GM12878 (cell line): ENCODE measurements around the gene MAN2A1. TPM values are rescaled to one million over a fixed set of nuclear protein-coding genes. Genes with fewer than 3 reads are reported as not detected.

ENCODE experiments used
- ATAC-seq: fragments of 200-7000 bp; cut with Tn5 transposase; 3 replicates; pipeline ENCODE4 v1.9.1; 2020; ENCODE audit warnings: mild to moderate bottlenecking, moderate library complexity
- BruUV-seq: library from RNA; stranded (reverse); fragments of 400-500 nt; replicated peaks from 2 replicates; lab custom pipeline; 2021; lab: Mats Ljungman, UMichigan
- CTCF ChIA-PET: fragments of 300-600 bp; sonication (Branson Sonifier 250); formaldehyde crosslinking; extraction: SDS; loops from one replicate; lab custom pipeline; 2021; ENCODE audit warnings: inconsistent platforms; lab: Yijun Ruan, JAX
- POLR2A ChIA-PET: fragments of 350-600 bp; formaldehyde crosslinking; extraction: SDS; loops from one replicate; lab custom pipeline; 2021; ENCODE audit warnings: inconsistent platforms; lab: Charles Lee
- RAD21 ChIA-PET: fragments of 300-600 bp; sonication (Branson Sonifier 250); formaldehyde crosslinking; loops from one replicate; lab custom pipeline; 2023; ENCODE audit warnings: antibody characterized with exemption; ENCODE audit not compliant: unreplicated experiment; lab: Charles Lee
- SMC1A ChIA-PET: fragments of 300-600 bp; sonication (Branson Sonifier 250); formaldehyde crosslinking; loops from one replicate; lab custom pipeline; 2023; ENCODE audit not compliant: unreplicated experiment, uncharacterized antibody; lab: Charles Lee
- DNase-seq: peaks from one replicate; pipeline ENCODE4 v3.0.0-alpha.2; 2011; ENCODE audit warnings: low read depth, low spot score
- FAIRE-seq: peaks from 3 replicates; lab custom pipeline; 2011; peaks lifted over from hg19 to GRCh38; lab: Jason Lieb, UNC
- H2AFZ ChIP-seq: 2 replicates; pipeline ENCODE4 v1.6.0; 2011; ENCODE audit warnings: low read depth, low read length, control low read depth; ENCODE audit not compliant: control insufficient read depth
- H3K27ac ChIP-seq: 2 replicates; pipeline ENCODE4 v1.5.1; 2011; ENCODE audit warnings: control low read depth; ENCODE audit not compliant: control insufficient read depth, insufficient read depth
- H3K27me3 ChIP-seq, 2 experiments: replicated peaks in 1 of 2; 2 replicates each; pipeline versions ENCODE4 v1.6.0 to v1.6.1; 2011; ENCODE audit warnings: low read length in 1 of 2; ENCODE audit not compliant: control insufficient read depth in 2 of 2, insufficient read depth in 2 of 2
- H3K36me3 ChIP-seq, 2 experiments: 2 replicates each; pipeline ENCODE4 v1.5.1; 2011; ENCODE audit warnings: low read length in 1 of 2; ENCODE audit not compliant: control insufficient read depth in 2 of 2, insufficient read depth in 2 of 2
- H3K4me1 ChIP-seq: 2 replicates; pipeline ENCODE4 v1.6.1; 2011; ENCODE audit warnings: mild to moderate bottlenecking, low read length, moderate library complexity, mixed read lengths; ENCODE audit not compliant: control insufficient read depth, insufficient read depth
- H3K4me2 ChIP-seq: 2 replicates; pipeline ENCODE4 v1.6.0; 2011; ENCODE audit warnings: control low read depth; ENCODE audit not compliant: control insufficient read depth, insufficient read depth
- H3K4me3 ChIP-seq: fragments of 200-600 bp; sonication (generic); 2 replicates; pipeline ENCODE4 v1.5.1; 2016
- H3K79me2 ChIP-seq: 2 replicates; pipeline ENCODE4 v1.6.0; 2011; ENCODE audit warnings: low read length; ENCODE audit not compliant: control insufficient read depth, insufficient read depth
- H3K9ac ChIP-seq: 2 replicates; pipeline ENCODE4 v1.8.0; 2011; ENCODE audit warnings: low read length, control low read depth, mixed read lengths; ENCODE audit not compliant: control insufficient read depth, insufficient read depth
- H3K9me3 ChIP-seq: replicated peaks from 3 replicates; pipeline ENCODE4 v1.5.1; 2011; ENCODE audit warnings: mild to moderate bottlenecking, low read length; ENCODE audit not compliant: control insufficient read depth, insufficient read depth
- H4K20me1 ChIP-seq: 2 replicates; pipeline ENCODE4 v1.6.0; 2011; ENCODE audit not compliant: control insufficient read depth, insufficient read depth
- PBX3 ChIP-seq: IDR thresholded peaks from 2 replicates; pipeline ENCODE4 v1.6.1; 2011; ENCODE audit warnings: mild to moderate bottlenecking, low read depth, low read length, moderate library complexity; ENCODE audit not compliant: insufficient replicate concordance
- WGBS: methylation state at CpG from one replicate; pipeline ENCODE4 v1.1.6; 2016; ENCODE audit warnings: low lambda C conversion rate; ENCODE audit not compliant: insufficient replicate concordance, insufficient coverage; ENCODE audit errors: missing lambda C conversion rate; 5-methylcytosine and 5-hydroxymethylcytosine counted together
- in situ Hi-C: fragments of 300-500 bp; cut with MboI; formaldehyde crosslinking; loops from 9 replicates; pipeline ENCODE4 v1.14.3; 2018; ENCODE audit warnings: mixed read lengths
- intact Hi-C: fragments of 100-400 bp; cut with micrococcal nuclease; formaldehyde crosslinking; loops from one replicate; pipeline ENCODE4 v1.14.2; 2022; ENCODE audit not compliant: unreplicated experiment
- polyA plus RNA-seq, 11 experiments: library from polyadenylated mRNA; depleted of rRNA in 4 of 11; unstranded in 6 of 11; stranded (reverse) in 5 of 11; fragments of >200 nt; fragmentation: Nextera tagmentation in 4 of 11; fragmentation: Illumina TruSeq in 1 of 11; extraction: Ambion mirVana in 4 of 11; extraction: Trizol in 1 of 11; gene quantifications; 1 replicate in 1 of 11; 2 replicates in 10 of 11; pipeline versions ENCODE4 v1.2.1 to v1.2.3, GENCODE V29; 2011 to 2016; ENCODE audit warnings: inconsistent platforms in 2 of 11, missing spikeins in 2 of 11, low read depth in 1 of 11
- total RNA-seq, 4 experiments: library from RNA; depleted of rRNA in 3 of 4; stranded (reverse); fragments of >200 nt in 3 of 4; fragmentation: Illumina TruSeq in 1 of 4; extraction: Trizol in 1 of 4; gene quantifications; 2 replicates each; pipeline versions ENCODE4 v1.2.1 to v1.2.3, GENCODE V29; 2013 to 2021
- TF ChIP-seq, protein P1 (sequence below): IDR thresholded peaks from 2 replicates; pipeline ENCODE4 v1.6.1; 2012; ENCODE audit warnings: mild to moderate bottlenecking, low read depth, low read length
- TF ChIP-seq, protein P2 (sequence below): fragments of 450-650 bp; IDR thresholded peaks from 2 replicates; pipeline ENCODE4 v1.6.1; 2016; ENCODE audit warnings: mild to moderate bottlenecking
- TF ChIP-seq, protein P3 (sequence below), 3 experiments: IDR thresholded peaks in 2 of 3; conservative IDR thresholded peaks in 1 of 3; 2 replicates each; pipeline ENCODE4 v1.5.1; 2011; ENCODE audit warnings: low read depth in 3 of 3, low read length in 3 of 3, mild to moderate bottlenecking in 3 of 3, control low read depth in 2 of 3, moderate library complexity in 2 of 3, inconsistent platforms in 1 of 3, mixed read lengths in 1 of 3; ENCODE audit not compliant: control insufficient read depth in 2 of 3, insufficient read depth in 1 of 3; ENCODE audit errors: extremely low read depth in 1 of 3

MAN2A1 gene
- total and polyA plus RNA-seq, 10 of the 15 experiments (the other 5 are each of a cell fraction or from before 2014, with no cell fraction given) = 4.2 to 27.9 (median 10.5) TPM

- H3K9me3 ChIP-seq = no peaks in the 10 kb centered on the region
- no peaks in the 10 kb centered on the region for H3K27me3 ChIP-seq
- no peaks in the 10 kb centered on the region for H3K36me3 ChIP-seq
- ChIA-PET CTCF (interaction anchor here (1.2 kb wide), 1 partner anchor 9 kb away, joined by 3 read pairs; no protein-coding TSS in a partner anchor), SMC1A (interaction anchor here (1.3 to 1.5 kb wide), 2 partner anchors 13 to 21 kb away, joined by 3 read pairs; no protein-coding TSS in a partner anchor), RAD21 (no interaction called here), POLR2A (no interaction called here)
- no TSS peak for BruUV-seq
- in situ Hi-C loops = no loop called here
- intact Hi-C loops = no loop called here
- H3K9ac ChIP-seq = no peak overlapping the region
- FAIRE-seq = no peak
- ATAC-seq = no peak
- no peak overlapping the region for H3K4me3 ChIP-seq
- no peak overlapping the region for H3K4me2 ChIP-seq
- H3K79me2 ChIP-seq = no peaks in the 10 kb centered on the region
- H4K20me1 ChIP-seq = no peaks in the 10 kb centered on the region
- H2AFZ ChIP-seq = no peak overlapping the region
- TF ChIP-seq PBX3 = no peak
- H3K27ac ChIP-seq = no peak overlapping the region
- no peak for DNase-seq
- H3K4me1 ChIP-seq = no peaks in the 10 kb centered on the region
- WGBS = 52% methylated on average over 1 of the region's 1 CpG
These were observed 127.0 kb downstream of the MAN2A1 start for GRCh38 chr5:109816732-109817131.

DNA sequence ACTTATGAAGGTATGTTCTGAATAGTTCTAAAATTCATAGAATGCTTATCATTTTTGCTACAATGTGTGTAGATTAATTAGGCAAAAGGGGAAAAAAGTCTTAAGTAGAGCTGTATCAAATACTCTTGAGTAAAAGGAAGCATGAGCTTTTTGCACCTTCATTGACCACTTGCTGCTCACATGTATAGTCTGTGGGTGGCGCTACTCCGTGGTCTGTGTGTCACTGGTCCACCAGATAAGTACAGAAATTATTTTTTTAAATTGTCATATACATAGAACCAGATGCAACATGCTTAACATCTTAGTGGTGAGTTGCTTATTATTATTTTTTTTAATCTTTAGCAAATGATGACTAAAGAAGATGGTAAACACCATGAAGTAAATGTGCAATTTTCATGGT, 130.2 kb downstream of the MAN2A1 start:
- no peak for ATAC-seq

More for the DNA sequence above, 130.2 kb downstream of the MAN2A1 start:
- in situ Hi-C loops (no loop called here), intact Hi-C loops (no loop called here)
- BruUV-seq = no TSS peak
- H2AFZ ChIP-seq = no peak overlapping the region
- POLR2A ChIA-PET = no interaction called here
- no peaks in the 10 kb centered on the region; a peak in 1 of 4 replicates for H3K36me3 ChIP-seq
- H3K9me3 ChIP-seq = no peaks in the 10 kb centered on the region
- H3K9ac ChIP-seq = no peak overlapping the region
- RAD21 ChIA-PET = no interaction called here
- CTCF ChIA-PET = interaction anchor here (1.4 kb wide), 1 partner anchor 22 kb away, joined by 4 read pairs; no protein-coding TSS in a partner anchor
- no peaks in the 10 kb centered on the region for H4K20me1 ChIP-seq
- no peaks in the 10 kb centered on the region for H3K4me1 ChIP-seq
- DNase-seq = no peak
- H3K79me2 ChIP-seq = no peaks in the 10 kb centered on the region
- no peak overlapping the region for H3K27ac ChIP-seq
- no peaks in the 10 kb centered on the region for H3K27me3 ChIP-seq
- no peak overlapping the region for H3K4me3 ChIP-seq
- SMC1A ChIA-PET = no interaction called here
- WGBS = 57% methylated on average over 2 of the region's 2 CpGs
- no peak overlapping the region for H3K4me2 ChIP-seq
- TF ChIP-seq, protein P1, sequence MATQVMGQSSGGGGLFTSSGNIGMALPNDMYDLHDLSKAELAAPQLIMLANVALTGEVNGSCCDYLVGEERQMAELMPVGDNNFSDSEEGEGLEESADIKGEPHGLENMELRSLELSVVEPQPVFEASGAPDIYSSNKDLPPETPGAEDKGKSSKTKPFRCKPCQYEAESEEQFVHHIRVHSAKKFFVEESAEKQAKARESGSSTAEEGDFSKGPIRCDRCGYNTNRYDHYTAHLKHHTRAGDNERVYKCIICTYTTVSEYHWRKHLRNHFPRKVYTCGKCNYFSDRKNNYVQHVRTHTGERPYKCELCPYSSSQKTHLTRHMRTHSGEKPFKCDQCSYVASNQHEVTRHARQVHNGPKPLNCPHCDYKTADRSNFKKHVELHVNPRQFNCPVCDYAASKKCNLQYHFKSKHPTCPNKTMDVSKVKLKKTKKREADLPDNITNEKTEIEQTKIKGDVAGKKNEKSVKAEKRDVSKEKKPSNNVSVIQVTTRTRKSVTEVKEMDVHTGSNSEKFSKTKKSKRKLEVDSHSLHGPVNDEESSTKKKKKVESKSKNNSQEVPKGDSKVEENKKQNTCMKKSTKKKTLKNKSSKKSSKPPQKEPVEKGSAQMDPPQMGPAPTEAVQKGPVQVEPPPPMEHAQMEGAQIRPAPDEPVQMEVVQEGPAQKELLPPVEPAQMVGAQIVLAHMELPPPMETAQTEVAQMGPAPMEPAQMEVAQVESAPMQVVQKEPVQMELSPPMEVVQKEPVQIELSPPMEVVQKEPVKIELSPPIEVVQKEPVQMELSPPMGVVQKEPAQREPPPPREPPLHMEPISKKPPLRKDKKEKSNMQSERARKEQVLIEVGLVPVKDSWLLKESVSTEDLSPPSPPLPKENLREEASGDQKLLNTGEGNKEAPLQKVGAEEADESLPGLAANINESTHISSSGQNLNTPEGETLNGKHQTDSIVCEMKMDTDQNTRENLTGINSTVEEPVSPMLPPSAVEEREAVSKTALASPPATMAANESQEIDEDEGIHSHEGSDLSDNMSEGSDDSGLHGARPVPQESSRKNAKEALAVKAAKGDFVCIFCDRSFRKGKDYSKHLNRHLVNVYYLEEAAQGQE = no peak
- TF ChIP-seq, protein P2, sequence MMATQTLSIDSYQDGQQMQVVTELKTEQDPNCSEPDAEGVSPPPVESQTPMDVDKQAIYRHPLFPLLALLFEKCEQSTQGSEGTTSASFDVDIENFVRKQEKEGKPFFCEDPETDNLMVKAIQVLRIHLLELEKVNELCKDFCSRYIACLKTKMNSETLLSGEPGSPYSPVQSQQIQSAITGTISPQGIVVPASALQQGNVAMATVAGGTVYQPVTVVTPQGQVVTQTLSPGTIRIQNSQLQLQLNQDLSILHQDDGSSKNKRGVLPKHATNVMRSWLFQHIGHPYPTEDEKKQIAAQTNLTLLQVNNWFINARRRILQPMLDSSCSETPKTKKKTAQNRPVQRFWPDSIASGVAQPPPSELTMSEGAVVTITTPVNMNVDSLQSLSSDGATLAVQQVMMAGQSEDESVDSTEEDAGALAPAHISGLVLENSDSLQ = no peak
- TF ChIP-seq, protein P3, sequence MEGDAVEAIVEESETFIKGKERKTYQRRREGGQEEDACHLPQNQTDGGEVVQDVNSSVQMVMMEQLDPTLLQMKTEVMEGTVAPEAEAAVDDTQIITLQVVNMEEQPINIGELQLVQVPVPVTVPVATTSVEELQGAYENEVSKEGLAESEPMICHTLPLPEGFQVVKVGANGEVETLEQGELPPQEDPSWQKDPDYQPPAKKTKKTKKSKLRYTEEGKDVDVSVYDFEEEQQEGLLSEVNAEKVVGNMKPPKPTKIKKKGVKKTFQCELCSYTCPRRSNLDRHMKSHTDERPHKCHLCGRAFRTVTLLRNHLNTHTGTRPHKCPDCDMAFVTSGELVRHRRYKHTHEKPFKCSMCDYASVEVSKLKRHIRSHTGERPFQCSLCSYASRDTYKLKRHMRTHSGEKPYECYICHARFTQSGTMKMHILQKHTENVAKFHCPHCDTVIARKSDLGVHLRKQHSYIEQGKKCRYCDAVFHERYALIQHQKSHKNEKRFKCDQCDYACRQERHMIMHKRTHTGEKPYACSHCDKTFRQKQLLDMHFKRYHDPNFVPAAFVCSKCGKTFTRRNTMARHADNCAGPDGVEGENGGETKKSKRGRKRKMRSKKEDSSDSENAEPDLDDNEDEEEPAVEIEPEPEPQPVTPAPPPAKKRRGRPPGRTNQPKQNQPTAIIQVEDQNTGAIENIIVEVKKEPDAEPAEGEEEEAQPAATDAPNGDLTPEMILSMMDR (IDR thresholded peaks at IDR 0.05 in 2 of 3, conservative IDR thresholded peaks at IDR 0.05 in 1 of 3; ENCODE audit: control insufficient read depth in 2 of 3, extremely low read depth in 1 of 3, insufficient read depth in 1 of 3, low read depth in 3 of 3, low read length in 3 of 3) = 0 out of 6 replicates have a peak, but pooled peaks of 1 of the 3 experiments have one; percentile 4
- FAIRE-seq = no peak
